ENCODE data around the gene TMEM89. TPM values are rescaled to one million over a fixed set of nuclear protein-coding genes. Genes with fewer than 3 reads are reported as not detected.
A peak's percentile ranks its signal among the peaks of the same experiment; 100 is the strongest.

The TMEM89 gene
- total RNA-seq, 1 donor: not detected

GRCh38 chr3:48600711-48601621 lies 20.6 kb downstream of the TMEM89 start:
- DNase-seq (ENCODE audit: low read depth): no peak
- H3K4me3 ChIP-seq (ENCODE audit: low read depth, low read length): no peak overlapping the region
- TF ChIP-seq, protein P1, sequence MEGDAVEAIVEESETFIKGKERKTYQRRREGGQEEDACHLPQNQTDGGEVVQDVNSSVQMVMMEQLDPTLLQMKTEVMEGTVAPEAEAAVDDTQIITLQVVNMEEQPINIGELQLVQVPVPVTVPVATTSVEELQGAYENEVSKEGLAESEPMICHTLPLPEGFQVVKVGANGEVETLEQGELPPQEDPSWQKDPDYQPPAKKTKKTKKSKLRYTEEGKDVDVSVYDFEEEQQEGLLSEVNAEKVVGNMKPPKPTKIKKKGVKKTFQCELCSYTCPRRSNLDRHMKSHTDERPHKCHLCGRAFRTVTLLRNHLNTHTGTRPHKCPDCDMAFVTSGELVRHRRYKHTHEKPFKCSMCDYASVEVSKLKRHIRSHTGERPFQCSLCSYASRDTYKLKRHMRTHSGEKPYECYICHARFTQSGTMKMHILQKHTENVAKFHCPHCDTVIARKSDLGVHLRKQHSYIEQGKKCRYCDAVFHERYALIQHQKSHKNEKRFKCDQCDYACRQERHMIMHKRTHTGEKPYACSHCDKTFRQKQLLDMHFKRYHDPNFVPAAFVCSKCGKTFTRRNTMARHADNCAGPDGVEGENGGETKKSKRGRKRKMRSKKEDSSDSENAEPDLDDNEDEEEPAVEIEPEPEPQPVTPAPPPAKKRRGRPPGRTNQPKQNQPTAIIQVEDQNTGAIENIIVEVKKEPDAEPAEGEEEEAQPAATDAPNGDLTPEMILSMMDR (IDR thresholded peaks at IDR 0.05; ENCODE audit: insufficient read depth, low read depth, low read length): no peak

DNA sequence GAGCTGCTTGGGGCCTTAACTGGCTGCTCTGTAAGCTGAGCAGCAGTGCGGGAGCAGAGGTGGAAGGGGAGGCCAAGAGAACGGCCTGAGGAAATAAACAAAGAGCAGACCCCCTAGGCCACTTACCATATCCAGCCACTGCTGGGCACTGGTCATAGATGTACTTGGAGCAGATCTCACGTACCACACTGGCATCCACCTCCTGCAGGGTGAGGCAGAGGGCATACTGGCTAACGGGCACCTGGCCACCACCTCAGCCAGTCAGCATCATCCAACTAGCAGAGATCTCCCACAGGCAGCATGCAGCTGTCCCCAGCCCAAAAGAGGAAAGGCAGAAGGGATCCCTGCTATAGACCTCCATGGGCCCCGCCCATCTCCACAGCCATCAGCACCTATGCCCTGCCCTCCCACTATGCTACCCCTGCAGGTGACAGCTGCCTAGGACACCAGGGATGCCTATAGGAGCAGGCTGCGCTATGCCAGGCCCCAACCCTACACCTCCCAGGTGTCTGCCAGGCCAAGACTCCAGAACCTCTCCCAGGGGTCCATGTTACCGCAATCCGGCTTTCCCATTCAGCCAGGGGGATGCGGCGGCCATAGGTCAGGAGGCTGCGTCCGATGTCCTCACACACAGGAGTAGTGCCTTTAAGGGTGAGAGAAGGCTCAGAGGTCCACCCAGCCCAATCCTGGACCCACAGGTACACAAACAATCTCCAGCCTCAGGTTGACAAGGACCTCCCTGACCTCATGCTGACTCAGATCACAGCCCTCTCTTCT lies 21.9 kb downstream of the TMEM89 start:
- DNase-seq (ENCODE audit: low read depth): no peak
- H3K4me3 ChIP-seq (ENCODE audit: low read depth, low read length): no peak overlapping the region
- TF ChIP-seq, protein P1 (IDR thresholded peaks at IDR 0.05; ENCODE audit: insufficient read depth, low read depth, low read length): no peak

DNA sequence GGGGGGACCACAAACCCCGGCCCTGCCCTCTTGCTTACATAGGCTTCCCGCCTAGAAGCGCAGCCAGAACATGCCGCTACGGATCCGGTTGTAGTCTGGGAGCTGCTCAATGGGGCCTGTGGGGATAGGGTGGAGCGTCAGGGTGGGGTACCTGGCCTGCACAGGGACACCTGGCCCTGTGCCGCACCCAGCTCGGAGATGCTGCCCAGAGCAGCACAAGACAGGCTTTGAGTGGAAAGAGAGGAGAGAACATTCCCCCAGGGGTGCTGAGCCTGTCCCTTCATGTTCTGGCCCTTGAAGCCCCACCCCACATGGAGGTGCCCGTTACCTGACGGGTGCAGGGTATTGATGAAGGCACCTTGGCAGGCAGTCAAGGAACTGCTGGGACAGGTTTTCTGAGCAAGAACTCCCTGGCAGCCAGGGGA lies 22.5 kb downstream of the TMEM89 start:
- peak overlapping the region; percentile 14 for H3K4me3 ChIP-seq (ENCODE audit: low read depth, low read length)
- TF ChIP-seq, protein P1 (IDR thresholded peaks at IDR 0.05; ENCODE audit: insufficient read depth, low read depth, low read length): no peak
- DNase-seq (ENCODE audit: low read depth): no peak

DNA sequence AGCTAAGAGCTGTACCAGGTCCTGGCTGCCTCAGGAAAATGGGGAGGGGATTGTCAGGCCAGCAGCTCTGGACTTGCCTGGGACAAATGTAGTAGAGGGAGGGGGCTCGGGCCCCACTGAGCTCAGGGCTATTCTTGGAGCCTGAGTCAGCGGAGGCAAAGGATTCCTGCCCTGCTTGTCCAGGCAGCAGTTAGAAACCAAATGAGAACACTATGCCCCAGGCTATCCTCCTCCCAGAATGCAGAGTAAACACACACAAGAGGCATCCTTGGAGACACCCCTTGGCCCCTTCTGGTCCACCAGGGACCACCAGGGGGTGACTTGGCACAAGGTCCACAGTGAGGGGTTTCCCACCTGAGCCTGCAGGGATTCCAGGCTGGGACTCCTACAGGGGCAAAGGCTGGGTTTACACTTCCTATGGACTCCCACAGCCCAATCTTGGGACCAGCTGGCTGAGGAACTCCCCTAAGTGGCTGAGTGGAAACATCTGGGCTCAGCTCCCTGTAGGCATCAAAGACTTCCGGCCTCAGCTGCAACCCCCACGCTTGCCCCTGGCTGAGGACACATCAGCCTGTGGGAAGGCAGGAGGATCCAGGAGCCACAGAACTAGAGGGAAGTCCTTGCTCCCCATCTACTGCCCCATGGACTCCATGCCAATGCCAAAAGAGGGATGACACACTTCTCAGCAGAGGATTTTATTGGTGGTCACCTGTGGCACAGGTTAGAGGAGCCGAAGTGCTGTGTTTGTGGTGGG lies 23.1 kb downstream of the TMEM89 start:
- TF ChIP-seq, protein P1 (IDR thresholded peaks at IDR 0.05; ENCODE audit: insufficient read depth, low read depth, low read length): peak; percentile 20
- DNase-seq (ENCODE audit: low read depth): peak; percentile 97

GRCh38 chr3:48597408-48597800 lies 24.2 kb downstream of the TMEM89 start:
- TF ChIP-seq, protein P1 (IDR thresholded peaks at IDR 0.05; ENCODE audit: insufficient read depth, low read depth, low read length): no peak
- H3K4me3 ChIP-seq (ENCODE audit: low read depth, low read length): no peak overlapping the region
- no peak for DNase-seq (ENCODE audit: low read depth)

More for the DNA sequence above, 23.1 kb downstream of the TMEM89 start:
- H3K4me3 ChIP-seq (ENCODE audit: low read depth, low read length): peak overlapping the region; percentile 14

DNA sequence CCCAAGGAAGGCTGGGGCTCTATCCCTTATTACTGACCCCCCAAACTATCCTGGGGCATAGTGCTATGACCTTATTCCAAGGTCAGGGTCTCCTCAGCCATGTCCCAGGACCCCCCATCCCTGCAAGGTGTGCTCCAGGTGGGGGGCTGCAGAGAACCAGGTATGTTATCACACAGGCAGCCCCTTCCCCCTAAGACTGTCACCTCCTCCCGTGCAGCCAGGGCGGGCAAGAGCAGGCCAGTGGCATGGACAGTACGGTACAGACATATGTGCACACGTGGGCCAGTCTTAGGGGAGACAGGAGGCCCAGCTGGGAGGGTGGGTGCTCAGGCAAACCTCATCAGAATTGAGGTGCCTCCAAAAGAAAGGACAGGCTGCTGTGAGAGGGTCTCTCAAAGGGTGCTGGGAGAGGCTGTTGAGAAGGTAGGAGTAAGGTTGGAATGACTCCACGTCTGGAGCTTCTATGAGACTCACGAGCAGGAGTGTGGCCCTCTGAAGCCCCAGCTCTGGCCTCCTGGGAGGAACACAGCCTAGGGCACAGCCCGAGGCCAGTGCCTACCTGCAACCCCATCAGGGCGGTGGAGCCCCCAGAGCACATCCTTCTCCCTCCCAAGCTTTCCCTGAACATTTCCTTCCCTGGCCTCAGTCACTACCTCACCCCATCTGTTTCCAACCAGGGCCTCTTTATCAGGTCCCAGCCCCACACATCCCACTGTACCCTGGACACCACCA lies 24.7 kb downstream of the TMEM89 start:
- TF ChIP-seq, protein P1 (IDR thresholded peaks at IDR 0.05; ENCODE audit: insufficient read depth, low read depth, low read length): no peak
- no peak for DNase-seq (ENCODE audit: low read depth)
- no peak overlapping the region for H3K4me3 ChIP-seq (ENCODE audit: low read depth, low read length)
